Measurements from ENCODE around the gene LRRC8D. TPM values are rescaled to one million over a fixed set of nuclear protein-coding genes. Genes with fewer than 3 reads are reported as not detected.

Gene LRRC8D
- total RNA-seq, 3 donors from 2014 or later = 9.2 to 22.8 (median 11.7) TPM

DNA sequence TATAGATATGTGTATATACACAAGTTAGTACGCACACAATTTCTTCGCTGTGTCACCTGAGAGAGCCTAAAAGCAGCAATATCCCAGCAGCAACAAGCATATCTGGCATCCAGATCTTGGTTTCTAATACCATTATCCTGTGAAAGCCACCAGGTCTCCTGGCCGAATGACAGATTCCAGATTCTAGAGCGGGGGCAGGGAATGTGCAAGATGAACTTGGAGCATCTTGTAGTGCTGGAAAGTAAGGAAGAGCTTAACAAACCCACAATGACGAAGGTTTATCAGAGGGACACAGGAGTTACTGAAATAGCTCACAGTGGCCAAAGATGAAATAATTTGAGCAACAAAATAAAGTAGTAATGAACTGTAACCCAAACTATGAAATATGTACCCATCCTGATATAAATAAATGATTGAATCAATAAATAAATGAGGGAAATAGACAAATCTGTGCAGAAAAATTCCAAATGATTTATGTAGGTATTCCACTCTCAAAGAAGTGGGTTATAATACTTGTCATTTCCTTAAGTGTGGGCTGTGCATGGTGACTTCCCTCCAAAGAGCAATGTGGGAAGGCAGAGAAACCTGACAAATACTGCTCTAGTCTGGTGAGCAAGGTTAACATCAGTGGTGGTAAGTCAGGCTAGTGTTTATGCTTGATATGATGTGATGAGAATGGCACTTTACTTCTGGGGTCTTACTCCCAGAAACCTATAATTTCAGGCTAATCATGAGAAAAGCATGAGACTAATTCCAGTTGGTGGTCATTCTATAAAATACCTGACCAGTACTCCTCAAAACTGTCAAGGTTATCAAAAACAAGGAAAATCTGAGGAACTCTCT, 67.9 kb downstream of the LRRC8D start:
- Histone ChIP-seq H3K4me1 (no peaks in the 10 kb centered on the region), H3K36me3 (no peaks in the 10 kb centered on the region), H3K9me3 (no peaks in the 10 kb centered on the region), H3K4me3 (no peak overlapping the region), H3K27ac (no peak overlapping the region), H3K27me3 (no peaks in the 10 kb centered on the region)
- intact Hi-C loops (cut with DNase I; ENCODE audit: low total_unique reads) = no loop called here
- no peak for DNase-seq (ENCODE audit: low spot score in 2 of 2)
- TF ChIP-seq, protein P1, sequence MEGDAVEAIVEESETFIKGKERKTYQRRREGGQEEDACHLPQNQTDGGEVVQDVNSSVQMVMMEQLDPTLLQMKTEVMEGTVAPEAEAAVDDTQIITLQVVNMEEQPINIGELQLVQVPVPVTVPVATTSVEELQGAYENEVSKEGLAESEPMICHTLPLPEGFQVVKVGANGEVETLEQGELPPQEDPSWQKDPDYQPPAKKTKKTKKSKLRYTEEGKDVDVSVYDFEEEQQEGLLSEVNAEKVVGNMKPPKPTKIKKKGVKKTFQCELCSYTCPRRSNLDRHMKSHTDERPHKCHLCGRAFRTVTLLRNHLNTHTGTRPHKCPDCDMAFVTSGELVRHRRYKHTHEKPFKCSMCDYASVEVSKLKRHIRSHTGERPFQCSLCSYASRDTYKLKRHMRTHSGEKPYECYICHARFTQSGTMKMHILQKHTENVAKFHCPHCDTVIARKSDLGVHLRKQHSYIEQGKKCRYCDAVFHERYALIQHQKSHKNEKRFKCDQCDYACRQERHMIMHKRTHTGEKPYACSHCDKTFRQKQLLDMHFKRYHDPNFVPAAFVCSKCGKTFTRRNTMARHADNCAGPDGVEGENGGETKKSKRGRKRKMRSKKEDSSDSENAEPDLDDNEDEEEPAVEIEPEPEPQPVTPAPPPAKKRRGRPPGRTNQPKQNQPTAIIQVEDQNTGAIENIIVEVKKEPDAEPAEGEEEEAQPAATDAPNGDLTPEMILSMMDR (IDR thresholded peaks at IDR 0.05) = no peak
- no peak for TF ChIP-seq POLR2A (IDR thresholded peaks at IDR 0.05)
- TF ChIP-seq POLR2AphosphoS5 (IDR thresholded peaks at IDR 0.05) = no peak

DNA sequence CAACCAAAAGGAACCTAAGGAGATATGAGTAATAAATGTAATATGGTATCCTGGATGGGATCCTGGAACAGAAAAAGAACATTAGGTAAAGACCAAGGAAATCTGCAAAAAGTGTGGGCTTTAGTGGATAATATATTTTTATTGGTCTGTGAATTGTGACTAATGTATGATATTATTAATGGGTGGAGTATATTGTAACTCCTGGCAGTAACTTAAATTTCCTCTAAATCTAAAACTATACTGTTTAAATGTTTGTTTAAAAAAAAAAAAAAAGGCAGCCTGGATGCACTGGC, 68.4 kb downstream of the LRRC8D start:
- H3K27ac ChIP-seq = no peak overlapping the region
- no peak overlapping the region for H3K4me3 ChIP-seq
- no peak for DNase-seq (ENCODE audit: low spot score in 2 of 2)
- H3K4me1 ChIP-seq = no peaks in the 10 kb centered on the region
- TF ChIP-seq, protein P1 (IDR thresholded peaks at IDR 0.05) = no peak
- TF ChIP-seq POLR2AphosphoS5 (IDR thresholded peaks at IDR 0.05) (no peak), POLR2A (IDR thresholded peaks at IDR 0.05) (no peak)
- intact Hi-C loops (cut with DNase I; ENCODE audit: low total_unique reads) = no loop called here
- H3K9me3 ChIP-seq = no peaks in the 10 kb centered on the region
- H3K27me3 ChIP-seq = no peaks in the 10 kb centered on the region
- no peaks in the 10 kb centered on the region for H3K36me3 ChIP-seq

- no peaks in the 10 kb centered on the region for H3K27me3 ChIP-seq
- no peaks in the 10 kb centered on the region for H3K36me3 ChIP-seq
- no peak overlapping the region for H3K4me3 ChIP-seq
- peak; percentile 47 to 79 for DNase-seq (ENCODE audit: low spot score in 2 of 2)
- no peaks in the 10 kb centered on the region for H3K9me3 ChIP-seq
- intact Hi-C loops (cut with DNase I; ENCODE audit: low total_unique reads) = no loop called here
- TF ChIP-seq, protein P1 (IDR thresholded peaks at IDR 0.05) = no peak
- TF ChIP-seq POLR2AphosphoS5 (IDR thresholded peaks at IDR 0.05) (peak in 1 of 3 donors; percentile 23), POLR2A (IDR thresholded peaks at IDR 0.05) (no peak)
- H3K4me1 ChIP-seq = no peaks in the 10 kb centered on the region
- H3K27ac ChIP-seq = peak overlapping the region in 1 of 2 donors; percentile 27
Observed at GRCh38 chr1:89890085-89890752, 69.4 kb downstream of the LRRC8D start.

DNA sequence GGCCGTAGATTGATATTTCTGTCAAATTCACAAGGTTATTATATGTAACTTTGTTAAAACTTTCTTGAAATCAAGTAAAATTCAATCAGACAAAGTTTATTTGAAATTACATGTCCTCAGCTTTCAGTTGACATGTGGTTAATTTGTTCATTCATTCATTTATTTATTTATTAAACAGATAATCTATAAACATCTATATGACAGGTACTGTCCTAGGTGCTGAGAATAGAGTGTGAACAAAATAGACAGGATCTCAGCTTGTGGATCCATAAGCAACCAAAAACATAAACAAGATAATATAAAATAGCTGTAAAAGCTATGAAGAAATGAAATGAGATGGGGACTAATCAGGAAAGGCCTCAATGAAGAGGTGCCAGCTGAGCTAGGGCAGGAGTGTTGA, 72.0 kb downstream of the LRRC8D start:
- Histone ChIP-seq H3K27ac (no peak overlapping the region), H3K27me3 (no peaks in the 10 kb centered on the region), H3K4me1 (no peaks in the 10 kb centered on the region), H3K9me3 (no peaks in the 10 kb centered on the region), H3K36me3 (no peaks in the 10 kb centered on the region), H3K4me3 (no peak overlapping the region)
- intact Hi-C loops (cut with DNase I; ENCODE audit: low total_unique reads) = no loop called here
- TF ChIP-seq POLR2A (IDR thresholded peaks at IDR 0.05) = no peak
- TF ChIP-seq, protein P1 (IDR thresholded peaks at IDR 0.05) = no peak
- no peak for TF ChIP-seq POLR2AphosphoS5 (IDR thresholded peaks at IDR 0.05)
- no peak for DNase-seq (ENCODE audit: low spot score in 2 of 2)

Measured in breast epithelium (tissue), 4 donors.